H7 (cell line): ENCODE results near the gene MEMO1. TPM values are rescaled to one million over a fixed set of nuclear protein-coding genes. Genes with fewer than 3 reads are reported as not detected.
"Not testable (repeated sequence)": the region's sequence is repeated elsewhere in the genome, so short reads cannot be mapped to it uniquely, and the experiment has no call there.

Source experiments
- DNase-seq: peaks from one replicate; pipeline ENCODE4 v3.0.0; 2012
- H3K27me3 ChIP-seq: 2 replicates; pipeline ENCODE4 v1.6.0; 2011; ENCODE audit warnings: mild to moderate bottlenecking, low read length; ENCODE audit not compliant: control insufficient read depth, insufficient read depth
- H3K36me3 ChIP-seq: replicated peaks from 2 replicates; pipeline ENCODE4 v1.5.1; 2011; ENCODE audit warnings: low read length; ENCODE audit not compliant: control insufficient read depth, insufficient read depth
- H3K4me3 ChIP-seq: 2 replicates; pipeline ENCODE4 v1.5.1; 2011; ENCODE audit warnings: low read depth, mild to moderate bottlenecking, control low read depth, low read length, moderate library complexity; ENCODE audit not compliant: insufficient read depth
- total RNA-seq: library from RNA; depleted of rRNA; stranded (reverse); fragments of >200 nt; shearing (Covaris generic); gene quantifications from 2 replicates; pipeline ENCODE4 v1.2.3, GENCODE V29; 2014

MEMO1 gene
- total RNA-seq, 1 experiment from 2014 or later, result 48.6 TPM

DNA sequence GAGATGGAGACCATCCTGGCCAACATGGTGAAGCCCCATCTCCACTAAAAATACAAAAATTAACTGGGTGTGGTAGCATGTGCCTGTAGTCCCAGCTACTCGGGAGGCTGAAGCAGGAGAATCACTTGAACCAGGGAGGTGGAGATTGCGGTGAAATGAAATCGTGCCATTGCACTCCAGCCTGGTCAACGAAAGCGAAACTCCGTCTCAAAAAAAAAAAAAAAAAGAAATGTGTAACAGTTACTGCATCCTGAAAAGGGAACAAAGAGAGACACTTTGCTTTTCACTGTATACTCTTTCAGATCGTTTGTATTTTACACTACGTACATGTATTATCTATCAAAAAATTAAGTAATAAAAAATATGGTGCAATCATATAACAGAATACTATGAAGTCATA, 53.9 kb downstream of the MEMO1 start:
- not testable (repeated sequence) for H3K4me3 ChIP-seq, H3K36me3 ChIP-seq, H3K27me3 ChIP-seq, DNase-seq

DNA sequence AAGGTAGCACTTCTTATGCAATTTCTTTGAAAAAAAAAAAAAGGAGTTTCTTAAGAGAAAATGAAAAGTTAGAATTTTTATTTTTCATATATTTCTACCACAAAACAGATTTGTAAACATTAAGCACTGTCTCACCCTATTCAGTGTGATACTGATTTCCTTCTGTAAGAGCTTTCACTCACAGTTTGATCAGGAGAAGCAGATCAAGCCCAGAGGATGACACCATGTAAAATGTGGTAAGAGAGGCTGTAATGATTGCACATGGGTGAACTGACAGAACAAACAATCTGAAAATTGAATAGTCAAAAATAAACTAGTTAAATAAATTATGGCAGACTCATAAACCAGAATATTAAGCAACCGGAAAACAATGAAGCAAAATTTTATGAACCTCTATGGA, 54.5 kb downstream of the MEMO1 start:
- Histone ChIP-seq H3K27me3 (no peaks in the 10 kb centered on the region), H3K4me3 (no peak overlapping the region), H3K36me3 (no peaks in the 10 kb centered on the region)
- DNase-seq, result no peak

DNA sequence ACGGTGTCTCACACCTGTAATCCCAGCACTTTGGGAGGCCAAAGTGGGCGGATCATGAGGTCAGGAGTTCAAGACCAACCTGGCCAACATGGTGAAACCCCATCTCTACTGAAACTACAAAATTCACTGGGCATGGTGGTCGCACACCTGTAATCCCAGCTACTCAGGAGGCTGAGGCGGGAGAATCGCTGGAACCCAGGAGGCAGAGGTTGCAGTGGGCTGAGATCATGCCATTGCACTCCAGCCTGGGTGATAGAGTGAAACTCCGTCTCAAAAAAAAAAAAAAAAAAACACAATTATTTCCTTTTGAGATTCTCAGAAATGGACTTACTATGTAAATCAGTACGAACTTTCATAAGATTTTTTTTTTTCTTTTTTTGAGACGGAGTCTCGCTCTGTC, 57.7 kb downstream of the MEMO1 start:
- not testable (repeated sequence) for H3K27me3 ChIP-seq, H3K36me3 ChIP-seq, H3K4me3 ChIP-seq, DNase-seq

DNA sequence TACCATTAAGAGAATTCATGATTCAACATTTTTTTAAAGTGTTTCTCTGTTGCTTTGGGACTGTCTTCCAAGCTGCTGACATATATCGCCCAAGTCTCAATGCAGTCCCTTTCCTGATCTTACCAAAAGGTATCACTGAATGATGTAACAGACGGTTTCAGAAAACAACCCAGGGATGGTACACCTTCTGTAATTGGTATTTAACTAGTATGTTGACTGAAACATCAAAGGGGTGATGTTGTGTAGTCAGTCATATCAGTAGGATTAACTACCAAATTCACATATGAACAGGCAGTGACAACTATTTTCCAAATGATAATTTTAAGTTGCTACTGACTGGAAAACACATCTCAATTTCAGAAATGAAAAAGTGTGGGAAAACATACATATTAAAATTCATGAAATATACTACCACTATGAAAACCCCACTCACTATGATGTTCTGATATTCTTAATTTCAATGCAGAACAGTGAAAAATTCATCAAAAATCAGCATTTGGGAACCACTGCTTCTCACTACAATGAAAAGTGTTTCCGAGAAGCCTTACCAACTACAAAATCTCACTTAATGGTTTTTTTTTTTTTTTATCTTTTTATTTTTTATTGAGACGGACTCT, 59.8 kb downstream of the MEMO1 start:
- DNase-seq, result no peak
- Histone ChIP-seq H3K27me3 (no peaks in the 10 kb centered on the region), H3K4me3 (no peak overlapping the region), H3K36me3 (no peaks in the 10 kb centered on the region)

DNA sequence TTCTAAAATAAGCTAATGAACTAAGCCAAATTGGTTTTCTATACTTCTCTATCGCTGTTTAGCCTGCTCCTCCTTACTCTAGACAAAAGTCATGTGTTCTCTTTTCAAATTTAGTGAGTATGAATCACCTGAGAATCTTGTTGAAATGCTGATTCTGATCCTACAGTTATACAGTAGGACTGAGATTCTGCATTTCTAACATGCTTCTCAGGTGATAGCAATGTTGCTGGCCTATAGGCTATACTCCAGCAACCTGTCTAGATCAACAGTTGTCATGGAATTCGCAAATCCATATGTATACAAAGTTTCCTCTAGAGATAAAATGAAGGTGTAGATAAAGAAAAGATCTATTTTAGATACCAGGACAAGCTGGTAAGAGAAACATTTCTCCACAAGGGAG, 62.9 kb downstream of the MEMO1 start:
- H3K36me3 ChIP-seq, result no peaks in the 10 kb centered on the region
- H3K27me3 ChIP-seq, result no peaks in the 10 kb centered on the region
- H3K4me3 ChIP-seq, result no peak overlapping the region
- no peak for DNase-seq

DNA sequence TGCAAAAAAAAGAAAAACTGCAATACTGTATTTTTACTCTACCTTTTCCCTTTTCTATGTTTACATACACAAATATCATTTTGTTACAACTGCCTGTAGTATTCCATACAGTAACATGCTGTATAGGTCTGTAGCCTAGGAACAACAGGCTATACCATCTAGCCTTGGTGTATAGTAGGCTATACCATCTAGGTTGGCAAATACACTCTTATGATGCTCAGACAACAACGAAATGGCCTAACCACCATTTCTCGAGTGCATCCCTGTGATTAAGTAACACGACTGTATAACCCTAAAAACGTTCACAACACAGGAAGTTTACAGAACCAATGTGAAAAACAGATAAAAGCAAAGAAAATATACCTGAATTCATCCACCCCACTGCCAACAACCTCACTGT, 64.0 kb downstream of the MEMO1 start:
- Histone ChIP-seq H3K4me3 (no peak overlapping the region), H3K27me3 (no peaks in the 10 kb centered on the region), H3K36me3 (no peaks in the 10 kb centered on the region)
- DNase-seq, result no peak

DNA sequence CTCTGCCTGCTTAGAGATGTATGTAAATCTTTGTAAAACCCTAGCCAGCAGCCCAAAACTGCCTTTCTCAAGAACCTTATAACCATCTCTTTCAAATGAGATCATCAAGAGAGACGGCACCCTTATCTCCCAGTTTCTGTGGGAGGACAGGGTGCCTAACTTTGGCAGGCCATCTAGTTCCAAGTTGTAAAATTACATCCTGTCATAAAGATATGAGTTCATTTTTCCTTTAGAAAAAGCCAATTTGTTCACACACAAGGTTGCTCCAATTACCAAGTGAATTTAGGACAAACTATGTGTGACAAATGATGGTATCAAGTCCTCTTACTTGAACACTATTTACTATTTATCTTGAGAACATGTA, 65.3 kb downstream of the MEMO1 start:
- Histone ChIP-seq H3K4me3 (no peak overlapping the region), H3K36me3 (no peaks in the 10 kb centered on the region), H3K27me3 (no peaks in the 10 kb centered on the region)
- DNase-seq, result no peak

DNA sequence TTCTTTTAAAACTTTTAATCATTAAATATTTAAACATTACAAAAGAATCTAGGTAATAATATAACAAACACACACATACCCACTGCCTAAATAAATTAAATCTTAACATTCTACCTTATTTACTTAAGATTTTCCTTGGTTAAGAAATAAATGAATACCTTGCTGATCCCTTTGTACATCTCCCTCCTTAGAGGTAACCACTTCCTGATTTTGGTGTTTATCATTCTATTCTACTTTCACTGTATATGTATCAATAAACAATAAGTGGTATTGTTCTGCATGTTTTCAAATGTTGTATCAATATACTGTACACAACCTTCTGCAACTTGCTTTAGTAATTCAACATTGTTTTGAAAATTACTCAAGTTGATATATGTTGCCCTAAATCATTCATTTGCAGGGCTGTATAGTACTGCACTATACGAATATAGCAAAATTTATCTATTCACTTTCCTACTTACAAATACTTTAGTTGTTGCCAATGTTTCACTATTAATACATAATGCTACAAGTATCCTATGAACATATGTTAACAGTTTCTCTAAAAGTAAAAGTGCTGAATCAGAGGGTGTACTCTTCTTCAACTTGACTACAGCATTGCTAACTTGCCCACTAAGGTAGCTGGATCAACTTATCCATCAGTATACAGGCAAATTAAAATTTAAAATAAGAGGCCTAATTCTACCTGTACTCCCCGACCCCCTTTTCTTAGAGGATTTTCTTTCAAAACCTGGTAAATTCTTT, 65.8 kb downstream of the MEMO1 start:
- no peak for DNase-seq
- H3K4me3 ChIP-seq, result no peak overlapping the region
- H3K36me3 ChIP-seq, result no peaks in the 10 kb centered on the region
- no peaks in the 10 kb centered on the region for H3K27me3 ChIP-seq

DNA sequence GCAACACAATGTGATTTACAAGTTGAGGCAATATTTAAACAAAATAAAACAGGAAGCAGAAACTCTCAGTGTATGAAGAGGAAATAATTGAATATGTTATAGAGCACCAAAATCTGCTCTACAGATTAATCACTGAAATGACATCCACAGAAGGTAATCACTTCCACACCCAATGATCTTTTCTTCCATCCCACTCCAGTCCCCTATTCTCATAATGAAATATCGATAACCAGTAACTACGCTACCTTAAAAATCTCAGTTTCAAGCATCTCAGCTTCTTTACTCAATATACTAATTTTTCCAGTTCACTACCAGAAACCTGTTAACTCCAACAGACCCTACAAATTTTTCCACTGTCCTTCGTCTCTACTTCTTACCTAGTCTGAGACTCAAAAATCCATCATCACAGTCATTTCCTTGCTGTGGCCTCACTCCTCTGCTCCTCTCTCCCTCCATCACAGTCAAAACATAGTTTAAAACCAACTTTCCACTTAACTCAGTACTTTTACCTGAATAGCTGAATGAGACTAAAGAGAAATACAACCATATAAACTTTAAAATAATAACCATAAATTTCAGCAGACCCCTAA, 67.1 kb downstream of the MEMO1 start:
- Histone ChIP-seq H3K4me3 (no peak overlapping the region), H3K36me3 (no peaks in the 10 kb centered on the region), H3K27me3 (no peaks in the 10 kb centered on the region)
- DNase-seq, result no peak

DNA sequence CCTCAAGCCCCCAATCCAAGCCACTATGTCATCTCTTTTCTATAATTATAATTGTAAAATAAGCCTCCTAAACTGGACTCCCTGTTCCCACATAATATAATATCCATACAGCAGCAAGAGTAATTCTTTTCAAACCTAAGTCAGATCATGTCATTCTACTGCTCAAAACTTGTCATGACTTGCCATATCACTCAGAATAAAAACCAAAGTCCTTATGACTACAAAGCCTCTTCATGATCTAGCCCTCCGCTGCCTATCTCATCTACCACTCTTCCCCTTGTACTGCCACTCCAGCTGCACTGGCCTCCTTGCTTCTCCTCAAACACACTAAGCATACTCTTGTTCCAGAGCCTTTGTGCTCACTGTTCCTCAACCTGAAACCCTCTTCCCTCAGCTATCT, 69.9 kb downstream of the MEMO1 start:
- H3K27me3 ChIP-seq, result no peaks in the 10 kb centered on the region
- DNase-seq, result no peak
- H3K36me3 ChIP-seq, result no peaks in the 10 kb centered on the region
- H3K4me3 ChIP-seq, result no peak overlapping the region

DNA sequence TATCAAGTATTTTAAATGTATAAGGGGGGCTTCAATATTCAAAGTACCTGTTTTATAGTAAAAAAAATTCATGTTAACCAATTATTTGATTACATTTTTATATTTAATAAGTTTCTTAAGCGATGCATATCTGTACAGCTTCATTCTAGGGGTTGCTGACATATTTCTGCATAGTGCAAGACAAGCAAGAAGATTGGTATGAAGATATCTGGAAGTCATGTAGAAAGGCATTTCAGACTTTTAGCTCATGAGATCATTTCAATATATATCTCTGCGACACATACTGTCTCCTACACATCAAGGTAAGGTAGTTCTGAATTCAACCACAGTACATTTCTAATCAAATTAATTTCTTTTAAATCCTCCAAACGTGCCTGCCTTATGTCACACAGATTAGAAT, 73.1 kb downstream of the MEMO1 start:
- DNase-seq, result no peak
- Histone ChIP-seq H3K4me3 (no peak overlapping the region), H3K27me3 (no peaks in the 10 kb centered on the region), H3K36me3 (no peaks in the 10 kb centered on the region)

DNA sequence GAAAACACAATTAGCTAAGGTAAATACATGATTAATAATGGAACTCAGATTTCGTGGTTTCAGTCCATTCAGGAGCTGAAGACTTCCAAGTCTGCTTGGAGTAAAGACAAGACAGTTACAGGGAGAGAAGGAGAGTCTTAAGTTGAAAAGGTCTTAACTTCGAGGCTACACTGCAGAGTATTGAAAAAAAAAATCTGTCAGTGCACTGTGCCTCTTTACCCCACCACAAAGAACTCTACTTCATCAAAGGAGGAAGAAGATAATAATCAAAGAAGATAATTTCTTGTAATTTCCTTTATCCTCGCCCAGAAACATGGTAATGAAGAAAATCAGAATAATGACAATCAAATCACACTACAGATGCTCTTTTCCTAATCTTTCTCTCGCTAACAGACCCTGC, 75.4 kb downstream of the MEMO1 start:
- DNase-seq, result no peak

DNA sequence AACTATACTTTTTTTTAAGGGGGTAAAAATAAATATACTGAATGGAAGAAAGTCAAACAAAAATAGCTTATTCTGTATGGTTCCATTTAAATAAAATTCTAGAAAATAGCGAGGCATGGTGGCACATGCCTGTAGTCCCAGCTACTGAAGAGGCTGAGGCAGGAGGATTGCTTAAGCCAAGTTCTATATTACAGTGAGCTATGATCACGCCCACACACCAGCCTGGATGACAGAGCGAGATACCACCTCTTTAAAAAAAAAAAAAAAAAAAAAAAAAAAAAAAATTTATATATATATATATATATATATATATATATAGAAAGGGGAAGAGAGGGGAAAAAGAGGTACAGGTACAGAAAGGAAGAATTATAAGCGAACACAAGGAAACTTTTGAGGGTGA, 77.7 kb downstream of the MEMO1 start:
- no peak for DNase-seq

More for the DNA sequence above, 75.4 kb downstream of the MEMO1 start:
- H3K36me3 ChIP-seq, result no peaks in the 10 kb centered on the region
- H3K27me3 ChIP-seq, result no peaks in the 10 kb centered on the region
- H3K4me3 ChIP-seq, result no peak overlapping the region

DNA sequence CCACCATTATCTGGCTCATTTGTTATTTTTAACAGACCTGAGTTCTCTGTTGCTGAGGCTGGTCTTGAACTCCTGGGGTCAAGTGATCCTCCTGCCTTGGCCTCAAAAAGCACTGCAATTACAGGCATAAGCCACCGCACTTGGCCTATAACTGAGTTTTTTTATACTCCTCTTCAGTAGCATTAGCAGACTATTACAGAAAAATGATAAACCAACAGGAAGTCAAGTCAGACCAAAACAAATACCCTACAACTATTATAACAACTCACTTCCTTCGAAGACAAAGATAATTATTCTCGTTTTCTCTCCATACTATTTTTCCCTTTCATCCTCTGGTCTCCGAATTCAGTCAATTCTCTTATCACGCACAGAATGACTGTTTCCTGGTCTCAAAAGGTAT, 78.2 kb downstream of the MEMO1 start:
- Histone ChIP-seq H3K4me3 (no peak overlapping the region), H3K27me3 (no peaks in the 10 kb centered on the region), H3K36me3 (no peaks in the 10 kb centered on the region)
- no peak for DNase-seq

More for the DNA sequence above, 77.7 kb downstream of the MEMO1 start:
- Histone ChIP-seq H3K27me3 (no peaks in the 10 kb centered on the region), H3K4me3 (no peak overlapping the region), H3K36me3 (no peaks in the 10 kb centered on the region)

DNA sequence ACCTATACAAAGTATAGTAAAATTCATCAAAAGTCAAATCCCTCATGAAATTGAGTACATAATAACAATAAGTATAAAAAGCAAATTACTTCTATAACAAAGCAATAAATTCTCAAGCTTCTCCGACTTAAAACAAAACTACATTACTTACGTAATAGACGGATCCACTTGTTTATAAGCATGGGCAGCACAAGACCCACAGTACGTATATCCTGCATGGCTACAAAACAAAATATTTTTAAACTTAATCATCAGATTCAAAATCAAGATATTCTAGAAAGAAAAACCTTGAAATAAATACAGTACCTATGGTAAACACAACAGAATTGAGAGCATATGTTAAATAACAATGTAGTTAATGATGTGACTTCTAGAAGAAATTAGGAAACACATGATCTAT, 78.9 kb downstream of the MEMO1 start:
- H3K4me3 ChIP-seq, result no peak overlapping the region
- no peak for DNase-seq
- no peaks in the 10 kb centered on the region for H3K27me3 ChIP-seq
- H3K36me3 ChIP-seq, result no peaks in the 10 kb centered on the region
